Endothelial cell of umbilical vein (primary cell): ENCODE results near the gene STIMATE. TPM values are rescaled to one million over a fixed set of nuclear protein-coding genes. Genes with fewer than 3 reads are reported as not detected.

ENCODE experiments used
- BruUV-seq: library from RNA; stranded (reverse); fragments of 400-500 nt; replicated peaks from 2 replicates; lab custom pipeline; 2021; lab: Mats Ljungman, UMichigan
- CTCF ChIA-PET: fragments of 300-600, 350-600 bp; sonication (Branson Sonifier 250); formaldehyde crosslinking; loops from one replicate; lab custom pipeline; 2021; ENCODE audit warnings: antibody characterized with exemption, inconsistent platforms; lab: Charles Lee
- POLR2A ChIA-PET: fragments of 300-600, 350-600 bp; sonication (Branson Sonifier 250); formaldehyde crosslinking; loops from one replicate; lab custom pipeline; 2021; ENCODE audit warnings: antibody characterized with exemption, inconsistent platforms; lab: Charles Lee
- DNase-seq: peaks from one replicate; pipeline ENCODE4 v3.0.0-alpha.2; 2011; ENCODE audit warnings: low read depth, low spot score
- FAIRE-seq: peaks from 2 replicates; lab custom pipeline; 2011; peaks lifted over from hg19 to GRCh38; lab: Jason Lieb, UNC
- H2AFZ ChIP-seq: 2 replicates; pipeline ENCODE4 v1.6.0; 2012; ENCODE audit warnings: low read depth, low read length, control low read depth, inconsistent platforms
- H3K27ac ChIP-seq: 2 replicates; pipeline ENCODE4 v1.5.1; 2011; ENCODE audit warnings: low read depth, mild to moderate bottlenecking, control low read depth, low read length, moderate library complexity; ENCODE audit not compliant: insufficient read depth
- H3K27me3 ChIP-seq, 2 experiments: 2 replicates each; pipeline versions ENCODE4 v1.6.0 to v1.6.1; 2011; ENCODE audit warnings: low read length in 2 of 2, mixed read lengths in 1 of 2; ENCODE audit not compliant: control insufficient read depth in 2 of 2, insufficient read depth in 2 of 2
- H3K36me3 ChIP-seq, 2 experiments: 2 replicates in 1 of 2; 3 replicates in 1 of 2; pipeline ENCODE4 v1.5.1; 2011; ENCODE audit warnings: low read length in 2 of 2, mild to moderate bottlenecking in 1 of 2, moderate library complexity in 1 of 2; ENCODE audit not compliant: control insufficient read depth in 2 of 2, insufficient read depth in 2 of 2; ENCODE audit errors: extremely low read depth in 1 of 2
- H3K4me1 ChIP-seq: 3 replicates; pipeline ENCODE4 v1.5.1; 2011; ENCODE audit warnings: mild to moderate bottlenecking, low read length; ENCODE audit not compliant: control insufficient read depth, insufficient read depth; ENCODE audit errors: extremely low read depth
- H3K4me2 ChIP-seq: 2 replicates; pipeline ENCODE4 v1.6.1; 2011; ENCODE audit warnings: low read length, control low read depth, mixed read lengths; ENCODE audit not compliant: insufficient read depth
- H3K4me3 ChIP-seq, 3 experiments: fragments of 200-600 bp in 1 of 3; sonication (generic), shearing (Covaris generic) in 1 of 3; replicated peaks in 1 of 3; 2 replicates each; pipeline ENCODE4 v1.5.1; 2011 to 2016; ENCODE audit warnings: control low read depth in 3 of 3, low read length in 3 of 3, mild to moderate bottlenecking in 2 of 3, inconsistent platforms in 1 of 3, low read depth in 1 of 3, moderate library complexity in 1 of 3; ENCODE audit not compliant: insufficient read depth in 1 of 3
- H3K79me2 ChIP-seq: 2 replicates; pipeline ENCODE4 v1.6.0; 2012; ENCODE audit warnings: low read length, inconsistent platforms; ENCODE audit not compliant: control insufficient read depth, insufficient read depth
- H3K9ac ChIP-seq: replicated peaks from 2 replicates; pipeline ENCODE3; 2011; ENCODE audit warnings: low read length, control low read depth; ENCODE audit not compliant: insufficient read depth; ENCODE audit errors: extremely low read depth
- H3K9me1 ChIP-seq: replicated peaks from 3 replicates; pipeline ENCODE4 v1.6.0; 2011; ENCODE audit warnings: mild to moderate bottlenecking, low read length; ENCODE audit not compliant: control insufficient read depth, insufficient read depth; ENCODE audit errors: extremely low read depth
- H3K9me3 ChIP-seq: replicated peaks from 2 replicates; pipeline ENCODE4 v1.5.1; 2012; ENCODE audit warnings: low read length, inconsistent platforms; ENCODE audit not compliant: control insufficient read depth, insufficient read depth
- H4K20me1 ChIP-seq: replicated peaks from 2 replicates; pipeline ENCODE3; 2011; ENCODE audit warnings: mild to moderate bottlenecking, low read length; ENCODE audit not compliant: control insufficient read depth, insufficient read depth; ENCODE audit errors: extremely low read depth
- CTCF ChIP-seq, 2 donors: IDR thresholded peaks; 1 replicate in 1 of 2; 2 replicates in 1 of 2; pipeline ENCODE4 v1.5.1; 2011; ENCODE audit warnings: low read length in 2 of 2, mild to moderate bottlenecking in 2 of 2, moderate library complexity in 2 of 2, control low read depth in 1 of 2, inconsistent platforms in 1 of 2, low read depth in 1 of 2; ENCODE audit not compliant: insufficient read depth in 1 of 2; ENCODE audit errors: extremely low read depth in 1 of 2
- EZH2 ChIP-seq: IDR thresholded peaks from 2 replicates; pipeline ENCODE4 v1.6.1; 2012; ENCODE audit warnings: borderline replicate concordance, low read depth, mild to moderate bottlenecking, moderate library complexity, low read length, inconsistent platforms; ENCODE audit not compliant: severe bottlenecking
- FOS ChIP-seq: IDR thresholded peaks from 2 replicates; pipeline ENCODE4 v1.6.1; 2011; ENCODE audit warnings: mild to moderate bottlenecking, low read length, moderate library complexity, borderline replicate concordance; ENCODE audit not compliant: insufficient read depth
- GATA2 ChIP-seq: IDR thresholded peaks from 2 replicates; pipeline ENCODE4 v1.7.0; 2011; ENCODE audit warnings: low read depth, mild to moderate bottlenecking, moderate library complexity, mixed read lengths, low read length; ENCODE audit not compliant: insufficient read length, insufficient read depth
- JUN ChIP-seq: IDR thresholded peaks from 2 replicates; pipeline ENCODE4 v1.6.1; 2011; ENCODE audit warnings: borderline replicate concordance, low read depth; ENCODE audit not compliant: insufficient read length, insufficient read depth
- MYC ChIP-seq: IDR thresholded peaks from one replicate; pipeline ENCODE4 v1.6.1; 2011; ENCODE audit warnings: mild to moderate bottlenecking, low read depth, low read length
- POLR2A ChIP-seq: IDR thresholded peaks from 2 replicates; pipeline ENCODE4 v1.6.1; 2012; ENCODE audit warnings: low read depth, mild to moderate bottlenecking, control low read depth, low read length
- POLR2AphosphoS5 ChIP-seq: IDR thresholded peaks from 2 replicates; pipeline ENCODE4 v1.6.1; 2012; ENCODE audit warnings: low read depth, mild to moderate bottlenecking, control low read depth, low read length, moderate library complexity; ENCODE audit not compliant: insufficient read depth
- dilution Hi-C: fragments of 300-500 bp; cut with MboI; formaldehyde crosslinking; loops from one replicate; pipeline ENCODE4 v1.15.0; 2019; ENCODE audit warnings: low sequenced_read_pairs; ENCODE audit not compliant: extremely low pct_ligation_motif_present
- intact Hi-C: fragments of 100-400 bp; cut with micrococcal nuclease; formaldehyde crosslinking; loops from one replicate; pipeline ENCODE4 v1.10.0; 2022
- polyA plus RNA-seq, 4 experiments: library from polyadenylated mRNA; depleted of rRNA in 3 of 4; stranded (reverse) in 3 of 4; unstranded in 1 of 4; fragments of >200 nt; gene quantifications; 2 replicates each; pipeline versions ENCODE4 v1.2.1 to v1.2.3, GENCODE V29; 2011 to 2012; ENCODE audit warnings: missing spikeins in 1 of 4
- total RNA-seq: library from RNA; stranded (reverse); gene quantifications from 2 replicates; pipeline ENCODE4 v1.2.3, GENCODE V29; 2021
- TF ChIP-seq, protein P1 (sequence below): IDR thresholded peaks from 2 replicates; pipeline ENCODE4 v1.6.1; 2011; ENCODE audit not compliant: insufficient read depth, insufficient read length

The STIMATE gene
- total and polyA plus RNA-seq, 2 donors (not counting 3 experiments of a cell fraction or from before 2014, with no cell fraction given), result 18.2 to 24.0 TPM

DNA sequence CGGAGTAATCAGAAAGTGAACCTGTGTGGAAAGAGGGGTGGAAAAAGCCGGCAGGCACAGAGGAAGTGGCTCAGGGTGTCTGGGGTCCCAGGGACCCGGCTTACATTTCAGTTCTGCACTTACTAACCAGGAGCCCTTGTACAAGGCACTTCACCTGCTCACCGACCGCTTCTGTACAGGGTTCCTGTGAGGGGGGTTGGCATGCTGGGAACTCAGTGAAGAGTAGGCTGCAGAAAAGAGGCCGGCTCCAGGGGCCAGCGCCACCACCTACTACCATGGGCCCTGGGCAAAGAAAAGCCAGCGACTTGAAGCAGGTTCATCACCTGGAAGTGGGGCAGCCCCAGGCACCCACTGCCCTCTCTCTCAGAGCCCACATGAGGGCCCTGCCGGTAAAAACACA lies 6.2 kb downstream of the STIMATE start:
- peaks cover 3% of the 10 kb centered on the region for H3K4me1 ChIP-seq
- no peaks in the 10 kb centered on the region for H3K9me1 ChIP-seq
- no peak for FAIRE-seq
- H3K36me3 ChIP-seq, result no peaks in the 10 kb centered on the region
- DNase-seq, result no peak
- TF ChIP-seq CTCF (IDR thresholded peaks at IDR 0.05; ENCODE audit: extremely low read depth in 1 of 2, insufficient read depth in 1 of 2, low read depth in 1 of 2, low read length in 2 of 2) (no peak), FOS (peak; percentile 0)
- no peaks in the 10 kb centered on the region for H3K27me3 ChIP-seq
- H3K4me3 ChIP-seq, result no peak overlapping the region
- no peak overlapping the region for H3K4me2 ChIP-seq
- BruUV-seq, result no TSS peak
- no peak overlapping the region for H2AFZ ChIP-seq
- no peaks in the 10 kb centered on the region for H3K79me2 ChIP-seq
- dilution Hi-C loops (no loop called here), intact Hi-C loops (no loop called here)
- no peak overlapping the region for H3K27ac ChIP-seq
- no peak overlapping the region for H3K9ac ChIP-seq
- CTCF ChIA-PET, result no interaction called here
- H4K20me1 ChIP-seq, result no peaks in the 10 kb centered on the region
- POLR2A ChIA-PET, result no interaction called here
- no peaks in the 10 kb centered on the region for H3K9me3 ChIP-seq

DNA sequence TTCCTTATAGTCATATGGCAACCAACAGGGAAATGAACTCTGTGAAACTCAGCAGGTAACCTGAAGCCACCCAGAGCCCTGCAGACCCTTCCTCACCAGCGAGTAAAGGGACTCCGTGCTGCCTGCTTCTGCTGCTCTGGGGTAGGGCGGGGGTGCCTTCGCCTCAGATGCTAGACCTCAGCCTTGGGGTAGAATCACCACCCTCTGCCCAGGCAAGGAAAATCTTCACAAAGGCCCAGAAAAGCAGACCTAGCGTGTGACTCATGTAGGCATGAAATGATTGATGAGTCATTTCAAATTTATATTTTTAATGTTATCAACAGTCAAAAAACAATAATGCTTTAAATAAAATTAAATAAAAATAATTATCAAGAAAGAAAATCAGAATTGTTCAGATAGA lies 6.6 kb downstream of the STIMATE start:
- BruUV-seq, result no TSS peak
- FAIRE-seq (peak; percentile 15), DNase-seq (no peak)
- no peak overlapping the region for H3K27ac ChIP-seq
- no peak overlapping the region for H3K4me3 ChIP-seq
- no peak overlapping the region for H2AFZ ChIP-seq
- TF ChIP-seq, protein P1, sequence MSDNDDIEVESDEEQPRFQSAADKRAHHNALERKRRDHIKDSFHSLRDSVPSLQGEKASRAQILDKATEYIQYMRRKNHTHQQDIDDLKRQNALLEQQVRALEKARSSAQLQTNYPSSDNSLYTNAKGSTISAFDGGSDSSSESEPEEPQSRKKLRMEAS, result no peak
- TF ChIP-seq MYC (no peak), EZH2 (no peak), CTCF (IDR thresholded peaks at IDR 0.05; ENCODE audit: extremely low read depth in 1 of 2, insufficient read depth in 1 of 2, low read depth in 1 of 2, low read length in 2 of 2) (no peak), JUN (peak; percentile 14), FOS (peak; percentile 78), POLR2AphosphoS5 (no peak), POLR2A (no peak), GATA2 (no peak)
- H3K9me3 ChIP-seq, result no peaks in the 10 kb centered on the region
- no peaks in the 10 kb centered on the region for H3K27me3 ChIP-seq
- no peaks in the 10 kb centered on the region for H3K9me1 ChIP-seq
- CTCF ChIA-PET, result no interaction called here
- POLR2A ChIA-PET, result no interaction called here
- H3K36me3 ChIP-seq, result no peaks in the 10 kb centered on the region
- dilution Hi-C loops, result no loop called here
- H3K4me1 ChIP-seq, result peaks cover 3% of the 10 kb centered on the region
- no peaks in the 10 kb centered on the region for H4K20me1 ChIP-seq
- no peak overlapping the region for H3K9ac ChIP-seq
- intact Hi-C loops, result no loop called here
- H3K4me2 ChIP-seq, result no peak overlapping the region
- H3K79me2 ChIP-seq, result no peaks in the 10 kb centered on the region
